Measurements from ENCODE around the gene OLIG1. TPM values are rescaled to one million over a fixed set of nuclear protein-coding genes. Genes with fewer than 3 reads are reported as not detected.

The OLIG1 gene
- total RNA-seq, 4 donors from 2014 or later = 0.42 TPM; not detected in 3

DNA sequence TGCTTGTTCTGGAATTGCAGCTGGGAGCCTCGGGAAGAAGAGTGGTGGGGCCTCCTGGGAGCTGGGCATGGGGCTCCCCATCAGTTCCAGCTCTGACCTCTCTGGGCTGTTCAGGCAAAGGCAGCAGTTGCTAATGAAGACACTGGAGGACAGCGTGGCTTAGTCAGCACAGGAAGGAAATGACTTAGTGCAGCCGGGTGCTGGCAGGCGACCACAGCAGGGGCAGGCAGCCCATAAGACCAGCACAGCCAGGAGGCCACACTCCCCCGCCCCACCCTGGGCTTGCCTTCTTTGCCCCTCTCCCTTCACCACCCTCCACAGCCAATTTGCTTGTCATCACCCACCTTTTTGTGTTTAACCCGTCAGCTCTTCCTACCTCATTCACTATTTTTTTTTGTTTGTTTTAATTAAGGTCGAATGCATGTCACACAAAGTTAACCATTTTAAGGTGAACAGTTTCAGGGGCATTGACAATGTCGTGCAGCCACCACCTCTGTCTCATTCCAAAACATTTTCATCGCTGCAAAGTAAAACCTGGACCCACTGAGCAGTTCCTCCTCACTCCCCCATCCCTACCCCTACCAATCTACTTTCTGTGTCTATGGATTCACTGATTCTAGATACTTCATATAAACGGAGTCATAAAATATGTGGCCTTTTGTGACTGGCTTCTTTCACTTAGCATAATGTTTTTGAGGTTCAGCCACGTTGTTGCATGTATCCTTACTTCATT, 33.3 kb upstream of the OLIG1 start:
- Histone ChIP-seq H3K36me3 (no peaks in the 10 kb centered on the region), H3K4me3 (no peak overlapping the region), H3K27ac (no peak overlapping the region), H3K27me3 (peaks cover 79% of the 10 kb centered on the region), H3K4me1 (peaks cover 7% of the 10 kb centered on the region), H3K9me3 (no peaks in the 10 kb centered on the region)
- no peak for DNase-seq (ENCODE audit: low spot score in 2 of 2)
- 38% methylated on average over 10 of the region's 11 CpGs for WGBS
- TF ChIP-seq, protein P1, sequence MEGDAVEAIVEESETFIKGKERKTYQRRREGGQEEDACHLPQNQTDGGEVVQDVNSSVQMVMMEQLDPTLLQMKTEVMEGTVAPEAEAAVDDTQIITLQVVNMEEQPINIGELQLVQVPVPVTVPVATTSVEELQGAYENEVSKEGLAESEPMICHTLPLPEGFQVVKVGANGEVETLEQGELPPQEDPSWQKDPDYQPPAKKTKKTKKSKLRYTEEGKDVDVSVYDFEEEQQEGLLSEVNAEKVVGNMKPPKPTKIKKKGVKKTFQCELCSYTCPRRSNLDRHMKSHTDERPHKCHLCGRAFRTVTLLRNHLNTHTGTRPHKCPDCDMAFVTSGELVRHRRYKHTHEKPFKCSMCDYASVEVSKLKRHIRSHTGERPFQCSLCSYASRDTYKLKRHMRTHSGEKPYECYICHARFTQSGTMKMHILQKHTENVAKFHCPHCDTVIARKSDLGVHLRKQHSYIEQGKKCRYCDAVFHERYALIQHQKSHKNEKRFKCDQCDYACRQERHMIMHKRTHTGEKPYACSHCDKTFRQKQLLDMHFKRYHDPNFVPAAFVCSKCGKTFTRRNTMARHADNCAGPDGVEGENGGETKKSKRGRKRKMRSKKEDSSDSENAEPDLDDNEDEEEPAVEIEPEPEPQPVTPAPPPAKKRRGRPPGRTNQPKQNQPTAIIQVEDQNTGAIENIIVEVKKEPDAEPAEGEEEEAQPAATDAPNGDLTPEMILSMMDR (IDR thresholded peaks at IDR 0.05) = no peak
- TF ChIP-seq POLR2AphosphoS5 (IDR thresholded peaks at IDR 0.05) (no peak), POLR2A (IDR thresholded peaks at IDR 0.05) (no peak), EP300 (IDR thresholded peaks at IDR 0.05) (no peak)

DNA sequence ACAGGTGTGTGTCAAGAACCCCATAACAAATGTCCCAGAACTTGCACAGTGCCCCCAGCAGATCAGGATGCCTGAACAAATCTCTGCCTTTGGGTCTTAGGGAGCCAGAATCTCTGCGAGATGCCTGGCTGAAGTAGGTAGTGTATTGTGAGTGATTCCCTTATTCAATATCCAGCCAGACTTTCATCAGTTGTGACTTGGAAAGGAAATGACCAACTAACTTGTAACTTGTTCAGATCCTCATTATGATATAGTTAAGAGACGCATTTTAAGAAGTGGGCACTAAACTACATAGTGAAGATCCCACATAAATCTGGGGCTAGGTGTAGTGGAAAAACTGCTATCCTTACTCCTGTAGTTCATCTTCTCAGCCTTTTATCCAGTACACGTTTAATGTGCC, 32.4 kb upstream of the OLIG1 start:
- Histone ChIP-seq H3K27ac (no peak overlapping the region), H3K4me1 (peaks cover 7% of the 10 kb centered on the region), H3K9me3 (no peaks in the 10 kb centered on the region), H3K36me3 (no peaks in the 10 kb centered on the region), H3K4me3 (no peak overlapping the region), H3K27me3 (peaks cover 76% of the 10 kb centered on the region)
- TF ChIP-seq POLR2A (IDR thresholded peaks at IDR 0.05) = no peak
- TF ChIP-seq POLR2AphosphoS5 (IDR thresholded peaks at IDR 0.05) = no peak
- TF ChIP-seq, protein P1 (IDR thresholded peaks at IDR 0.05) = no peak
- no peak for TF ChIP-seq EP300 (IDR thresholded peaks at IDR 0.05)
- WGBS = 60% methylated on average over 3 of the region's 3 CpGs
- no peak for DNase-seq (ENCODE audit: low spot score in 2 of 2)

DNA sequence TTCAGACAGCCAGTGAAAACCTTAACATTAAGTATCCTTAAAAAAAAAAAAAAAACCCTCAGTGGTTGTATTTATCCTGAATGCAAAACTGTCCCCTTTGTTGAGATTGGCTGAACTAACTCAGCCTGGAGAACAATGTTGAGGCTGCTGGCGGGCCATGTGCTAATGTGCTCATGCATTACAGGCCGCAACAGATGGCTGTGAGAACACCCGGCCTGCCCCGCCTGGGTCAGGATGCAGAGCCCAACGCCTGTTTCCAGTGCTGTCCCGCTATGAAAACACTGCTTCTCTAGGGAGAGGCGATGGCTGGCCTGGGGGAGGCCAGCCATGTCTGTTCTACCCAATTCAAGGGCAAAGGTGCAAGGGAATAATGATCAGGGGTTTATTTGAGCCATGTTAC, 30.4 kb upstream of the OLIG1 start:
- H3K4me3 ChIP-seq = no peak overlapping the region
- no peak for TF ChIP-seq POLR2AphosphoS5 (IDR thresholded peaks at IDR 0.05)
- TF ChIP-seq EP300 (IDR thresholded peaks at IDR 0.05) = no peak
- no peak for TF ChIP-seq POLR2A (IDR thresholded peaks at IDR 0.05)
- no peak overlapping the region for H3K27ac ChIP-seq
- 65% methylated on average over 7 of the region's 7 CpGs for WGBS
- no peaks in the 10 kb centered on the region for H3K36me3 ChIP-seq
- DNase-seq (ENCODE audit: low spot score in 2 of 2) = no peak
- peaks cover 72% of the 10 kb centered on the region for H3K27me3 ChIP-seq
- no peaks in the 10 kb centered on the region for H3K4me1 ChIP-seq
- H3K9me3 ChIP-seq = no peaks in the 10 kb centered on the region

DNA sequence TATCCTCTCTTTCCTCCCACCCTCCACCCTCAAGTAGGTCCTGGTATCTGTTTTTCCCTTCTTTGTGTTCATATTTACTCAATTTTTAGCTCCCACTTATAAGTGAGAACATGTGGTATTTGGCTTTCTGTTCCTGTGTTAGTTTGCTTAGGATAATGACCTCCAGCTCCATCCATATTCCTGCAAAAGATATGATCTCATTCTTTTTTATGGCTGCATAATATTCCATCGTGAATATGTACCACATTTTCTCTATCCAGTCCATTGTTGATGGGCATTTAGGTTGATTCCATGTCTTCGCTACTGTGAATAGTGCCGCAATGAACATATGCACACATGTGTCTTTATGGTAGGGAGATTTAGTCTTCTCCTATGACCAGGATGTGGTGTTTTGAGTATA, 29.7 kb upstream of the OLIG1 start:
- 95% methylated on average over 3 of the region's 3 CpGs for WGBS
- Histone ChIP-seq H3K9me3 (no peaks in the 10 kb centered on the region), H3K27me3 (peaks cover 65% of the 10 kb centered on the region), H3K4me3 (no peak overlapping the region), H3K27ac (no peak overlapping the region), H3K36me3 (no peaks in the 10 kb centered on the region), H3K4me1 (no peaks in the 10 kb centered on the region)
- TF ChIP-seq EP300 (IDR thresholded peaks at IDR 0.05) (no peak), POLR2AphosphoS5 (IDR thresholded peaks at IDR 0.05) (no peak), POLR2A (IDR thresholded peaks at IDR 0.05) (no peak)
- TF ChIP-seq, protein P1 (IDR thresholded peaks at IDR 0.05) = no peak
- DNase-seq (ENCODE audit: low spot score in 2 of 2) = no peak

DNA sequence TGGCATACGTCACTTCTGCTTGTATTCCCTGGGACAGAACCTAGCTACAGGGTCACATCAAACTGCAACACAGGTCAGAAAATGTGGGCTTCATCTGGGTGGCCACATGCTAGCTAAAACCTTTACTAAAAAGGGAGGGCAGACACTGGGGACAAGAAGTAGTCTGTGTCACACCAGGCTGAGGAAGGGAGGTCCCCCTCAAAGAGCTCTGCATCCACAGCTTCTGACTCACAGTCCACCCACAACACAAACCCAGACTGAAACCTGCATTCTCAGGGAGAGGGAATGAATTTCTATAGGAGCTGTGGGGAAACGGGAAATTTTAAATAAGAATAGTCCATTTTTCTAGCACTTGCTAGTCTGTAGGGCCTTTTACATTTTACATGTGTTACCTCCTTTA, 28.0 kb upstream of the OLIG1 start:
- TF ChIP-seq, protein P1 (IDR thresholded peaks at IDR 0.05) = no peak
- no peak for TF ChIP-seq POLR2A (IDR thresholded peaks at IDR 0.05)
- no peak for TF ChIP-seq EP300 (IDR thresholded peaks at IDR 0.05)
- TF ChIP-seq POLR2AphosphoS5 (IDR thresholded peaks at IDR 0.05) = no peak

More for the DNA sequence above, 28.0 kb upstream of the OLIG1 start:
- 55% methylated on average over 2 of the region's 2 CpGs for WGBS
- no peak for DNase-seq (ENCODE audit: low spot score in 2 of 2)
- peaks cover 60% of the 10 kb centered on the region for H3K27me3 ChIP-seq
- no peaks in the 10 kb centered on the region for H3K4me1 ChIP-seq
- no peak overlapping the region for H3K4me3 ChIP-seq
- no peaks in the 10 kb centered on the region for H3K36me3 ChIP-seq
- H3K27ac ChIP-seq = no peak overlapping the region
- H3K9me3 ChIP-seq = no peaks in the 10 kb centered on the region
